Ishikawa (cell line): ENCODE data around the gene FAM174A.

Source experiments
- CEBPB ChIP-seq: IDR thresholded peaks from 2 replicates; pipeline ENCODE4 v1.6.1; 2012
- CREB1 ChIP-seq: IDR thresholded peaks from 2 replicates; pipeline ENCODE4 v1.6.1; 2012; ENCODE audit warnings: low read depth
- EGR1 ChIP-seq: IDR thresholded peaks from 2 replicates; pipeline ENCODE4 v1.6.1; 2012
- EP300 ChIP-seq: IDR thresholded peaks from 2 replicates; pipeline ENCODE4 v1.6.1; 2012; ENCODE audit warnings: borderline replicate concordance
- FOXM1 ChIP-seq: IDR thresholded peaks from 2 replicates; pipeline ENCODE4 v1.6.1; 2012; ENCODE audit warnings: low read depth, borderline replicate concordance
- NFIC ChIP-seq: IDR thresholded peaks from 2 replicates; pipeline ENCODE4 v1.6.1; 2012
- RAD21 ChIP-seq: IDR thresholded peaks from 2 replicates; pipeline ENCODE4 v1.6.1; 2012; ENCODE audit warnings: low read depth
- TAF1 ChIP-seq: IDR thresholded peaks from 2 replicates; pipeline ENCODE4 v1.6.1; 2012; ENCODE audit warnings: low read depth, mild to moderate bottlenecking
- TCF12 ChIP-seq: IDR thresholded peaks from 2 replicates; pipeline ENCODE4 v1.6.1; 2012; ENCODE audit warnings: low read depth
- TEAD4 ChIP-seq: IDR thresholded peaks from 2 replicates; pipeline ENCODE4 v1.6.1; 2012
- YY1 ChIP-seq: IDR thresholded peaks from 2 replicates; pipeline ENCODE4 v1.6.1; 2012; ENCODE audit warnings: low read depth
- ZBTB7A ChIP-seq: IDR thresholded peaks from 2 replicates; pipeline ENCODE4 v1.6.1; 2012; ENCODE audit warnings: low read depth
- TF ChIP-seq, protein P1 (sequence below): IDR thresholded peaks from 2 replicates; pipeline ENCODE4 v1.6.1; 2012
- TF ChIP-seq, protein P2 (sequence below): IDR thresholded peaks from 2 replicates; pipeline ENCODE4 v1.6.1; 2012
- TF ChIP-seq, protein P3 (sequence below): IDR thresholded peaks from 2 replicates; pipeline ENCODE4 v1.6.1; 2012; ENCODE audit warnings: low read depth, mild to moderate bottlenecking

The FAM174A gene

DNA sequence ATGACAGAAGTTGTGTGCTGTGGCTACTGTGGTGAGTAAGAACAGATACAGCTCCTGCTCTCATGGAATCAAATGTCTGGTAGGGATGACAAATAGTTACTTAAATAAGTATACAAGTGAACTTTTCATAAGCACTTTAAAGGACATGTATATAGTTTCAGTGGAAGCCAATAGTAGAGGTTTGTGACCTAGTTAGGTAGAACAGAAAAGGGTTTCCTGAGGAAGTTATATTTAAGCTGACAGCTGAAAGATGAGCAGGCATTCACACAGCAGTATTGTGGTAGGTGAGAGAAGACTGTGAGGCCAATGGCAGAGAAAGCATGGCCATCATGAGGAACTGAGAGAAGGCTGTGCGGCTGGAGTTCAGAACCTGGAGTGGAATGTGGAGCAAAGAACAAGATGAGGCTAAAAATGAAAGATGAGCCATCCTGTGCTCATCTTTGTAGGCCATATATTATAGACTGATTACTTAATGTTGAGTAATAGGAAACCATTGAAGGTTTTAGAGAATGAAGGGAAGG, 15.4 kb downstream of the FAM174A start:
- TF ChIP-seq TEAD4 (no peak), TAF1 (no peak), NFIC (no peak), FOXM1 (no peak), ZBTB7A (no peak)
- TF ChIP-seq, protein P1, sequence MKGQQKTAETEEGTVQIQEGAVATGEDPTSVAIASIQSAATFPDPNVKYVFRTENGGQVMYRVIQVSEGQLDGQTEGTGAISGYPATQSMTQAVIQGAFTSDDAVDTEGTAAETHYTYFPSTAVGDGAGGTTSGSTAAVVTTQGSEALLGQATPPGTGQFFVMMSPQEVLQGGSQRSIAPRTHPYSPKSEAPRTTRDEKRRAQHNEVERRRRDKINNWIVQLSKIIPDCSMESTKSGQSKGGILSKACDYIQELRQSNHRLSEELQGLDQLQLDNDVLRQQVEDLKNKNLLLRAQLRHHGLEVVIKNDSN = no peak
- TF ChIP-seq, protein P2, sequence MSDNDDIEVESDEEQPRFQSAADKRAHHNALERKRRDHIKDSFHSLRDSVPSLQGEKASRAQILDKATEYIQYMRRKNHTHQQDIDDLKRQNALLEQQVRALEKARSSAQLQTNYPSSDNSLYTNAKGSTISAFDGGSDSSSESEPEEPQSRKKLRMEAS = no peak
- TF ChIP-seq, protein P3, sequence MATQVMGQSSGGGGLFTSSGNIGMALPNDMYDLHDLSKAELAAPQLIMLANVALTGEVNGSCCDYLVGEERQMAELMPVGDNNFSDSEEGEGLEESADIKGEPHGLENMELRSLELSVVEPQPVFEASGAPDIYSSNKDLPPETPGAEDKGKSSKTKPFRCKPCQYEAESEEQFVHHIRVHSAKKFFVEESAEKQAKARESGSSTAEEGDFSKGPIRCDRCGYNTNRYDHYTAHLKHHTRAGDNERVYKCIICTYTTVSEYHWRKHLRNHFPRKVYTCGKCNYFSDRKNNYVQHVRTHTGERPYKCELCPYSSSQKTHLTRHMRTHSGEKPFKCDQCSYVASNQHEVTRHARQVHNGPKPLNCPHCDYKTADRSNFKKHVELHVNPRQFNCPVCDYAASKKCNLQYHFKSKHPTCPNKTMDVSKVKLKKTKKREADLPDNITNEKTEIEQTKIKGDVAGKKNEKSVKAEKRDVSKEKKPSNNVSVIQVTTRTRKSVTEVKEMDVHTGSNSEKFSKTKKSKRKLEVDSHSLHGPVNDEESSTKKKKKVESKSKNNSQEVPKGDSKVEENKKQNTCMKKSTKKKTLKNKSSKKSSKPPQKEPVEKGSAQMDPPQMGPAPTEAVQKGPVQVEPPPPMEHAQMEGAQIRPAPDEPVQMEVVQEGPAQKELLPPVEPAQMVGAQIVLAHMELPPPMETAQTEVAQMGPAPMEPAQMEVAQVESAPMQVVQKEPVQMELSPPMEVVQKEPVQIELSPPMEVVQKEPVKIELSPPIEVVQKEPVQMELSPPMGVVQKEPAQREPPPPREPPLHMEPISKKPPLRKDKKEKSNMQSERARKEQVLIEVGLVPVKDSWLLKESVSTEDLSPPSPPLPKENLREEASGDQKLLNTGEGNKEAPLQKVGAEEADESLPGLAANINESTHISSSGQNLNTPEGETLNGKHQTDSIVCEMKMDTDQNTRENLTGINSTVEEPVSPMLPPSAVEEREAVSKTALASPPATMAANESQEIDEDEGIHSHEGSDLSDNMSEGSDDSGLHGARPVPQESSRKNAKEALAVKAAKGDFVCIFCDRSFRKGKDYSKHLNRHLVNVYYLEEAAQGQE = no peak

DNA sequence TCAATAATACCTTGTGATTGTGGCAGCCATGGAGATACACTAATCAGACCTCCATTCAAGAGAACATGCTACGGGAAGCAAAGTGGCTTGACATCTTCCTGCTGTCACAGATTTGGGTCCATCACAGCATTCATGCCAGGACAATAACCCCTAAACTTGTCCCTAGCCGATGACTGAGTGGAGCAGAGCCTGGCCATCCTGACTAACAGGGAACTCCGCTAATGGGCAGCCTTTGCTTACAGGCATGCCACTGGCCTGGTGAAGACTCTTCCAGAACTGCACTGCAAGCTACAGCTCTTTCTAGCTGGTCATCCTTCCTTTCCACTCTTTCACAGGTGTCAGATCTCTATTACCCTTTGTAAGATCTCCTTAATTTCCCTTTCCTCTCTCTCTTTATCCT, 16.0 kb downstream of the FAM174A start:
- TF ChIP-seq NFIC (no peak), EP300 (no peak), EGR1 (no peak), RAD21 (no peak), CEBPB (no peak), CREB1 (no peak), ZBTB7A (no peak), TEAD4 (no peak), YY1 (no peak), TCF12 (no peak), FOXM1 (no peak), TAF1 (no peak)
- TF ChIP-seq, protein P2 = no peak
- TF ChIP-seq, protein P1 = no peak
- TF ChIP-seq, protein P3 = no peak

DNA sequence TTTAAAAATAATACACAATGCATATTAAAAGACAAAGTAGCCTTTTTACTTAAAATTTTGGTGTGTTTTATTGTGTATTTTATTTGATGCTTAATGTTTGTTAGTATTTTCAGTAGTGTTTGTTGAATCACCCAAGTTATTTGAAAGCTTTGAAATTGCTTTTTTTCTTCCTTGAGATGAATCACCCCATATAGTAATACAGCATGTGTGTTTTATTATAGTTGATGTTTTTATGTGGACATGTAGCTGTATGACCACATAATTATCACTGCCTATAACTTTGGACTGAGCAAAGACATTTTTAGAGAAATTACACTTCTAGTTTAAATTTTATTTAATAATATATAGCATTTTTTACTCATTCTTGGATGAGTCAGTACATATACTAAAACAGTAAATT, 18.0 kb downstream of the FAM174A start:
- TF ChIP-seq ZBTB7A = no peak
- TF ChIP-seq CEBPB = no peak
- TF ChIP-seq, protein P2 = no peak
- no peak for TF ChIP-seq NFIC
- TF ChIP-seq TAF1 = no peak
- no peak for TF ChIP-seq TCF12
- TF ChIP-seq, protein P1 = no peak
- TF ChIP-seq FOXM1 = no peak
- TF ChIP-seq, protein P3 = no peak
- TF ChIP-seq EGR1 = no peak
- no peak for TF ChIP-seq EP300
- TF ChIP-seq YY1 = no peak
- no peak for TF ChIP-seq CREB1

DNA sequence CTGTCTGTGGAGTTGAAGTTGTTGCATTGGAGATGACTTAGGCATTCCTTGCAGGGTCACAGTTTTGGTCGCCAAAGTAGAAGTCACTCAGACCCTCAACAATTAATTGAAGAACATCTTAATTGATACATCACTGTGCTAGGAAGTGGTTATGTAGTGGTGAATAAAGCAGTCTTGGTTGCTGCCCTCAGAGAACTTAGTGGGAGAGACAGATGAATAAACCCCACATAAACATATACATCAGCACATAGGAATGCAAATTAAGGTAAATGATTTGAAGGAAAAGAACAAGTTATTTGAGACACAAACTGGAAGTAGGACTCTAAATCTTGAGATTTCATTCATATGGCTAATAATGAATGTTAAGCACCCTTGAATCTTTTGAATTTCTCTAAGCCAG, 25.7 kb downstream of the FAM174A start:
- TF ChIP-seq ZBTB7A (no peak), FOXM1 (no peak), EP300 (no peak), CREB1 (no peak), TEAD4 (no peak), CEBPB (no peak), NFIC (no peak)
- TF ChIP-seq, protein P1 = no peak
- TF ChIP-seq, protein P2 = no peak
